Measurements from ENCODE around the gene CIITA.
"Not testable (repeated sequence)": the region's sequence is repeated elsewhere in the genome, so short reads cannot be mapped to it uniquely, and the experiment has no call there.

CIITA gene

GRCh38 chr16:10937068-10937859 is 60.3 kb downstream of the CIITA start:
- no peak for DNase-seq (ENCODE audit: low read depth)

GRCh38 chr16:10938321-10938720 is 61.3 kb downstream of the CIITA start:
- no peak for DNase-seq (ENCODE audit: low read depth)

- no peak for DNase-seq (ENCODE audit: low read depth)
Measured at GRCh38 chr16:10938796-10939648, 62.0 kb downstream of the CIITA start.

GRCh38 chr16:10939649-10940234 is 62.7 kb downstream of the CIITA start:
- DNase-seq (ENCODE audit: low read depth) = no peak

- no peak for DNase-seq (ENCODE audit: low read depth)
Measured at GRCh38 chr16:10940501-10941079, 63.6 kb downstream of the CIITA start.

- DNase-seq (ENCODE audit: low read depth) = peak; percentile 44
Measured at GRCh38 chr16:10941127-10941933, 64.3 kb downstream of the CIITA start.

GRCh38 chr16:10941935-10942351 is 64.9 kb downstream of the CIITA start:
- not testable (repeated sequence) for DNase-seq (ENCODE audit: low read depth)

- DNase-seq (ENCODE audit: low read depth) = peak; percentile 90
Measured at GRCh38 chr16:10942352-10943063, 65.5 kb downstream of the CIITA start, which contains the start of gene DEXI. DEXI (minus strand) TSS chr16:10942468; CDS start chr16:10942005, 463 bp downstream.

- no peak for DNase-seq (ENCODE audit: low read depth)
Measured at GRCh38 chr16:10943064-10943353, 66.0 kb downstream of the CIITA start.

GRCh38 chr16:10944249-10945064 is 67.5 kb downstream of the CIITA start, which contains the start of gene CLEC16A:
CLEC16A (plus strand) TSS chr16:10944564; CDS start chr16:10944718, 154 bp downstream.
- peak; percentile 97 for DNase-seq (ENCODE audit: low read depth)

- DNase-seq (ENCODE audit: low read depth) = no peak
Measured at GRCh38 chr16:10945065-10945787, 68.2 kb downstream of the CIITA start.

GRCh38 chr16:10946308-10946707 is 69.3 kb downstream of the CIITA start:
- DNase-seq (ENCODE audit: low read depth) = no peak

GRCh38 chr16:10947211-10947787 is 70.3 kb downstream of the CIITA start:
- DNase-seq (ENCODE audit: low read depth) = no peak

- peak; percentile 71 for DNase-seq (ENCODE audit: low read depth)
Measured at GRCh38 chr16:10949424-10949970, 72.5 kb downstream of the CIITA start.

- peak; percentile 47 for DNase-seq (ENCODE audit: low read depth)
Measured at GRCh38 chr16:10950393-10950792, 73.4 kb downstream of the CIITA start.

- DNase-seq (ENCODE audit: low read depth) = peak; percentile 25
Measured at GRCh38 chr16:10951026-10951425, 74.0 kb downstream of the CIITA start.

- no peak for DNase-seq (ENCODE audit: low read depth)
Measured at GRCh38 chr16:10954903-10955302, 77.9 kb downstream of the CIITA start.

- peak; percentile 77 for DNase-seq (ENCODE audit: low read depth)
Measured at GRCh38 chr16:10957771-10958482, 80.9 kb downstream of the CIITA start.
